ENCODE results near the gene OTUB2.

GRCh38 chr14:94041551-94042346 is 15.6 kb downstream of the OTUB2 start:
- TF ChIP-seq, protein P1, sequence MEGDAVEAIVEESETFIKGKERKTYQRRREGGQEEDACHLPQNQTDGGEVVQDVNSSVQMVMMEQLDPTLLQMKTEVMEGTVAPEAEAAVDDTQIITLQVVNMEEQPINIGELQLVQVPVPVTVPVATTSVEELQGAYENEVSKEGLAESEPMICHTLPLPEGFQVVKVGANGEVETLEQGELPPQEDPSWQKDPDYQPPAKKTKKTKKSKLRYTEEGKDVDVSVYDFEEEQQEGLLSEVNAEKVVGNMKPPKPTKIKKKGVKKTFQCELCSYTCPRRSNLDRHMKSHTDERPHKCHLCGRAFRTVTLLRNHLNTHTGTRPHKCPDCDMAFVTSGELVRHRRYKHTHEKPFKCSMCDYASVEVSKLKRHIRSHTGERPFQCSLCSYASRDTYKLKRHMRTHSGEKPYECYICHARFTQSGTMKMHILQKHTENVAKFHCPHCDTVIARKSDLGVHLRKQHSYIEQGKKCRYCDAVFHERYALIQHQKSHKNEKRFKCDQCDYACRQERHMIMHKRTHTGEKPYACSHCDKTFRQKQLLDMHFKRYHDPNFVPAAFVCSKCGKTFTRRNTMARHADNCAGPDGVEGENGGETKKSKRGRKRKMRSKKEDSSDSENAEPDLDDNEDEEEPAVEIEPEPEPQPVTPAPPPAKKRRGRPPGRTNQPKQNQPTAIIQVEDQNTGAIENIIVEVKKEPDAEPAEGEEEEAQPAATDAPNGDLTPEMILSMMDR (conservative IDR thresholded peaks at IDR 0.05; ENCODE audit: low read length), result no peak
- no peak for TF ChIP-seq EZH2phosphoT487 (IDR thresholded peaks at IDR 0.05; ENCODE audit: borderline replicate concordance, low read depth, low read length)
